Activated CD4-positive, alpha-beta T cell treated with anti-CD3 and anti-CD28 coated beads, Interleukin-2, amount 50 U/mL, for 4 hours (primary cell): Measurements from ENCODE around the gene PRKCE.

Source experiments
- DNase-seq, 2 experiments: peaks; one replicate each; pipeline ENCODE4 v3.0.0-alpha.2; 2020

The PRKCE gene

GRCh38 chr2:45729753-45730512 lies 78.5 kb downstream of the PRKCE start:
- no peak for DNase-seq

GRCh38 chr2:45731141-45731540 lies 79.7 kb downstream of the PRKCE start:
- no peak for DNase-seq

GRCh38 chr2:45732436-45732835 lies 81.0 kb downstream of the PRKCE start:
- no peak for DNase-seq

- DNase-seq: no peak
Observed at GRCh38 chr2:45732946-45733345, 81.5 kb downstream of the PRKCE start.

- no peak for DNase-seq
Observed at GRCh38 chr2:45734336-45734735, 82.9 kb downstream of the PRKCE start.

GRCh38 chr2:45734952-45735351 lies 83.5 kb downstream of the PRKCE start:
- no peak for DNase-seq

GRCh38 chr2:45736757-45737704 lies 85.6 kb downstream of the PRKCE start:
- no peak for DNase-seq

GRCh38 chr2:45739796-45740485 lies 88.5 kb downstream of the PRKCE start:
- DNase-seq: no peak

- no peak for DNase-seq
Observed at GRCh38 chr2:45741161-45741850, 89.8 kb downstream of the PRKCE start.

- no peak for DNase-seq
Observed at GRCh38 chr2:45743531-45744396, 92.3 kb downstream of the PRKCE start.

GRCh38 chr2:45745231-45745630 lies 93.8 kb downstream of the PRKCE start:
- DNase-seq: no peak

GRCh38 chr2:45746888-45747287 lies 95.4 kb downstream of the PRKCE start:
- no peak for DNase-seq

- no peak for DNase-seq
Observed at GRCh38 chr2:45747363-45747762, 95.9 kb downstream of the PRKCE start.

GRCh38 chr2:45748239-45748638 lies 96.8 kb downstream of the PRKCE start:
- no peak for DNase-seq

GRCh38 chr2:45750001-45750400 lies 98.5 kb downstream of the PRKCE start:
- DNase-seq: no peak

GRCh38 chr2:45750484-45750883 lies 99.0 kb downstream of the PRKCE start:
- no peak for DNase-seq

GRCh38 chr2:45753381-45753780 lies 101.9 kb downstream of the PRKCE start:
- no peak for DNase-seq

GRCh38 chr2:45754131-45755010 lies 102.9 kb downstream of the PRKCE start:
- no peak for DNase-seq

GRCh38 chr2:45755585-45756335 lies 104.3 kb downstream of the PRKCE start:
- no peak for DNase-seq

GRCh38 chr2:45758018-45758417 lies 106.5 kb downstream of the PRKCE start:
- no peak for DNase-seq
